Pons (tissue), 1 donor: ENCODE measurements around the gene ORMDL1.
"Not testable (repeated sequence)": the region's sequence is repeated elsewhere in the genome, so short reads cannot be mapped to it uniquely, and the experiment has no call there.

Experiments used
- DNase-seq: peaks from one replicate; pipeline ENCODE4 v3.0.0-alpha.2; 2016; ENCODE audit warnings: low spot score

Gene ORMDL1

GRCh38 chr2:189770590-189771322, 13.4 kb downstream of the ORMDL1 start:
- no peak for DNase-seq

- DNase-seq = peak; percentile 25
Observed at GRCh38 chr2:189763908-189764661, 20.1 kb downstream of the ORMDL1 start.

GRCh38 chr2:189762551-189763298, 21.4 kb downstream of the ORMDL1 start, which contains the start of gene OSGEPL1:
Gene OSGEPL1 (minus strand): TSS chr2:189762792. CDS start chr2:189761640, 1,152 bp downstream.
- DNase-seq = peak; percentile 96

- no peak for DNase-seq
Observed at GRCh38 chr2:189762229-189762550, 21.9 kb downstream of the ORMDL1 start.

GRCh38 chr2:189760154-189760553, 24.0 kb downstream of the ORMDL1 start:
- DNase-seq = not testable (repeated sequence)

- no peak for DNase-seq
Observed at GRCh38 chr2:189756311-189756952, 27.7 kb downstream of the ORMDL1 start.

GRCh38 chr2:189751080-189751658, 33.0 kb downstream of the ORMDL1 start:
- DNase-seq = peak; percentile 26

GRCh38 chr2:189729430-189729829, 54.7 kb downstream of the ORMDL1 start:
- DNase-seq = no peak

GRCh38 chr2:189726849-189727248, 57.3 kb downstream of the ORMDL1 start:
- no peak for DNase-seq

GRCh38 chr2:189726271-189726670, 57.9 kb downstream of the ORMDL1 start:
- no peak for DNase-seq

- no peak for DNase-seq
Observed at GRCh38 chr2:189723192-189723591, 60.9 kb downstream of the ORMDL1 start.
